Astrocyte of the cerebellum (primary cell): ENCODE results near the gene GABRG3.
A peak's percentile ranks its signal among the peaks of the same experiment; 100 is the strongest.

ENCODE experiments used
- DNase-seq: peaks from one replicate; pipeline ENCODE4 v3.0.0-alpha.2; 2011; ENCODE audit warnings: low read depth
- H3K4me3 ChIP-seq: 2 replicates; pipeline ENCODE4 v1.5.1; 2011; ENCODE audit warnings: mild to moderate bottlenecking, low read depth, low read length, moderate library complexity
- in situ Hi-C: cut with HindIII; loops from 2 replicates; pipeline ENCODE4 v1.10.0; 2017; ENCODE audit warnings: low sequenced_read_pairs
- TF ChIP-seq, protein P1 (sequence below): IDR thresholded peaks from 2 replicates; pipeline ENCODE4 v1.5.1; 2012; ENCODE audit warnings: low read length, low read depth, moderate library complexity, mild to moderate bottlenecking; ENCODE audit errors: missing control alignments

Gene GABRG3

GRCh38 chr15:26970712-26971210 is at the start of gene GABRG3:
GABRG3 (plus strand) TSS chr15:26971181.
- DNase-seq, result no peak
- TF ChIP-seq, protein P1, sequence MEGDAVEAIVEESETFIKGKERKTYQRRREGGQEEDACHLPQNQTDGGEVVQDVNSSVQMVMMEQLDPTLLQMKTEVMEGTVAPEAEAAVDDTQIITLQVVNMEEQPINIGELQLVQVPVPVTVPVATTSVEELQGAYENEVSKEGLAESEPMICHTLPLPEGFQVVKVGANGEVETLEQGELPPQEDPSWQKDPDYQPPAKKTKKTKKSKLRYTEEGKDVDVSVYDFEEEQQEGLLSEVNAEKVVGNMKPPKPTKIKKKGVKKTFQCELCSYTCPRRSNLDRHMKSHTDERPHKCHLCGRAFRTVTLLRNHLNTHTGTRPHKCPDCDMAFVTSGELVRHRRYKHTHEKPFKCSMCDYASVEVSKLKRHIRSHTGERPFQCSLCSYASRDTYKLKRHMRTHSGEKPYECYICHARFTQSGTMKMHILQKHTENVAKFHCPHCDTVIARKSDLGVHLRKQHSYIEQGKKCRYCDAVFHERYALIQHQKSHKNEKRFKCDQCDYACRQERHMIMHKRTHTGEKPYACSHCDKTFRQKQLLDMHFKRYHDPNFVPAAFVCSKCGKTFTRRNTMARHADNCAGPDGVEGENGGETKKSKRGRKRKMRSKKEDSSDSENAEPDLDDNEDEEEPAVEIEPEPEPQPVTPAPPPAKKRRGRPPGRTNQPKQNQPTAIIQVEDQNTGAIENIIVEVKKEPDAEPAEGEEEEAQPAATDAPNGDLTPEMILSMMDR, result no peak
- peak within 1 kb of the TSS; percentile 33 for H3K4me3 ChIP-seq
- in situ Hi-C loops, result no loop called here

GRCh38 chr15:26921433-26921832 is 49.5 kb upstream of the GABRG3 start:
- TF ChIP-seq, protein P1, result no peak
- in situ Hi-C loops, result no loop called here

GRCh38 chr15:26926081-26926480 is 44.9 kb upstream of the GABRG3 start:
- H3K4me3 ChIP-seq, result no peak overlapping the region
- TF ChIP-seq, protein P1, result no peak
- in situ Hi-C loops, result no loop called here
- no peak for DNase-seq

More at GRCh38 chr15:26921433-26921832, 49.5 kb upstream of the GABRG3 start:
- no peak overlapping the region for H3K4me3 ChIP-seq
- no peak for DNase-seq

DNA sequence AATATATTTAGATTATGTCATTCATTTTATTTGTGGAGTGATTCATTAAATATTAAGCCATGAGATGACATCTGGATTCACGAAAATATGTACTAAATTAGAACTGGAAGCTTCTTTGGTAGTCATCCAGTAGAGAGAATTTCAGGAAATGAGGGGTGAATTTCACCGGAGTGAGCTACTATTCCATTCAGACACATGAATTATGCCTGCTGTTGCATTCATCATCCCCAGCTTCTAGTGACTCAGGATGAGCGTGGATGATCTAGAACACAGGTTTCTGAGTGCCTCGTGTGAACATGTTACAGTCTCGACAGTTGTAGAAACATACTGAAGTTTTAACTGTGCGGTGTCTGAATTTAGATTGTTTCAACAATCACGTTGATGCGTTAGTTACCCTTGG is 42.9 kb upstream of the GABRG3 start:
- in situ Hi-C loops, result no loop called here
- no peak overlapping the region for H3K4me3 ChIP-seq
- TF ChIP-seq, protein P1, result no peak
- DNase-seq, result no peak

DNA sequence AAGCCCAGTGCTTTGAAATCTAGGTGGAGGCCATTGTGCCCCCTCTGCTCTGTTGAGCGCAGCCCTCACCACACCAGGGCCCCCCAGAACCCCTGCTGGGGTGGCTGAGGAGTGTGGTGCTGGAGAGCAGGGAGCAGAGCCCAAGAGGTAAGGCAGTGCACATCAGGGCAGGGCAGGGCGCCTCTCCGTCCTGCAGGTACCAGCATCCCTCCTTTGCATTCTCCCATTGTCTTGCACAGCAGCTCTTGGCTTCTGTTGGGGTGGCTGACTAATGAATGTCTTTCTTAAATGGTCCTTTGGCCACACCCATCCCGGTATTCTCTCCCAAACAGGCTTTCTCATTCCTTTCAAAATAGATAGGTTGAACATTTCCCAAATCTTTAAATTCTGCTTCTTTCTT is 41.4 kb upstream of the GABRG3 start:
- TF ChIP-seq, protein P1, result no peak
- H3K4me3 ChIP-seq, result no peak overlapping the region
- in situ Hi-C loops, result no loop called here
- no peak for DNase-seq

DNA sequence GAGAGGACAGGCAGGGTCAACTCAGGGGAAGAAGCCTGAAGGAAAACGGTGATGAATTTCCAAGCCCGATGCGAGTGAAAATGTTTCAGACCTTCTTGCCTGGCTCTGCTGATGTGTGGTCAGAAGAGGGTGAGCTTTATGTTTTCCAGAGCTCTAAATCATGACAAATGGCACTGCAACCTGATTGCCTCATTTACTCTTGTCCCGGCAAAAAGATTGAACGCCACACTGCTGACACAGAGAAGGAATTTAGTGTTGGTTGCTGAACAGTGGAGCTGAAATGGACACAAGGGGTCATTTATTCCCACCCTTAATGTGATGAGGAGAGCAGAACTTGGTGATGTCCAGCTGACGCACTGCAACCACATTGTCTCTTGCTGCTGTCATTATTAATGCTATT is 36.1 kb upstream of the GABRG3 start:
- H3K4me3 ChIP-seq, result no peak overlapping the region
- TF ChIP-seq, protein P1, result no peak
- in situ Hi-C loops, result no loop called here

More for the DNA sequence above, 36.1 kb upstream of the GABRG3 start:
- no peak for DNase-seq
